Measurements from ENCODE around the gene ZWILCH.

- TF ChIP-seq POLR2A (IDR thresholded peaks at IDR 0.05) = no peak
- TF ChIP-seq CTCF (IDR thresholded peaks at IDR 0.05) = no peak
Measured at GRCh38 chr15:66565141-66565641, 60.1 kb downstream of the ZWILCH start.
